Thyroid gland (tissue), 4 donors: ENCODE results near the gene CCSER1.

Source experiments
- CTCF ChIP-seq, 6 experiments: fragments of 200-600 bp in 3 of 6; fragments of 450-650 bp in 3 of 6; sonication (generic) in 3 of 6; IDR thresholded peaks; one replicate each; pipeline ENCODE4 v1.5.1; 2016 to 2019; ENCODE audit warnings: antibody characterized with exemption in 6 of 6, mild to moderate bottlenecking in 2 of 6, inconsistent platforms in 1 of 6, moderate library complexity in 1 of 6
- POLR2A ChIP-seq, 2 donors: fragments of 450-650 bp; IDR thresholded peaks; one replicate each; pipeline ENCODE4 v1.6.1; 2017; ENCODE audit warnings: antibody characterized with exemption in 2 of 2, mild to moderate bottlenecking in 2 of 2, moderate library complexity in 1 of 2

- no peak for TF ChIP-seq CTCF (IDR thresholded peaks at IDR 0.05)
- no peak for TF ChIP-seq POLR2A (IDR thresholded peaks at IDR 0.05)
Observed at GRCh38 chr4:90815569-90815968, 688.4 kb downstream of the CCSER1 start.
